Adipose tissue (tissue), 3 donors: ENCODE data around the gene GH1. TPM values are rescaled to one million over a fixed set of nuclear protein-coding genes. Genes with fewer than 3 reads are reported as not detected.
"Not testable (repeated sequence)": the region's sequence is repeated elsewhere in the genome, so short reads cannot be mapped to it uniquely, and the experiment has no call there.

Source experiments
- H3K27ac ChIP-seq: one replicate; pipeline ENCODE4 v1.5.1; 2013; ENCODE audit warnings: low read depth, low read length
- WGBS, 3 donors: extraction: QIAGEN DNeasy Blood & Tissue Kit; methylation state at CpG; one replicate each; pipeline ENCODE4 v1.1.7; 2013; 5-methylcytosine and 5-hydroxymethylcytosine counted together
- polyA plus RNA-seq, 3 donors: library from polyadenylated mRNA; stranded (reverse); fragments of 200-250 nt; gene quantifications; one replicate each; pipeline ENCODE4 v1.2.3, GENCODE V29; 2013
- donor health status: healthy with polysubstance abuse.
- donor health status: Bipolar disorder and iron deficiency.
- donor health status: healthy.

GH1 gene
- polyA plus RNA-seq, 3 donors: not detected

DNA sequence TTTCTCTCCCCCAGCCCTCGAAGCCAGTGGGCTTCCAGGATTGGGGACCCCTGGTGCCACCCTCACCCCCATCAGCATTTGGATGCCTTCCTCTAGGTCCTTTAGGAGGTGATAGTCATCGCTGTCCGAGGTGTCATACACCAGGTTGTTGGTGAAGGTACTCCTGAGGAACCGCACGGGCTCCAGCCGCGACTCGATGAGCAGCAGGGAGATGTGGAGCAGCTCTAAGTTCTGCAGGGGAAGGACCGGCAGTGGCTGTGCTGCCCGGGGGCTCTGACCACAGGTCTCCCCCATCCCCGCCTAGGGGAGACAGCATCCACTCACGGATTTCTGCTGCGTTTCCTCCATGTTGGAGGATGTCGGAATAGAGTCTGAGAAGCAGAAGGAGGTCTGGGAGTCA is 8.5 kb downstream of the GH1 start:
- 76 to 86% (median 79%) methylated on average over 14 of the region's 14 CpGs for WGBS, 3 donors
- no peak overlapping the region for H3K27ac ChIP-seq

GRCh38 chr17:63909586-63909985 is 9.1 kb downstream of the GH1 start:
- not testable (repeated sequence) for H3K27ac ChIP-seq
- WGBS, 3 donors: 88 to 96% (median 88%) methylated on average over 8 to 10 of the region's 10 CpGs

GRCh38 chr17:63907161-63907778 is 11.4 kb downstream of the GH1 start:
- WGBS, 3 donors: 49 to 68% (median 62%) methylated on average over 10 to 11 of the region's 12 CpGs
- H3K27ac ChIP-seq: not testable (repeated sequence)

- 91 to 97% (median 93%) methylated on average over 8 of the region's 8 CpGs for WGBS, 3 donors
- not testable (repeated sequence) for H3K27ac ChIP-seq
These were observed 13.8 kb downstream of the GH1 start for GRCh38 chr17:63904796-63905195.

- not testable (repeated sequence) for H3K27ac ChIP-seq
- WGBS, 3 donors: 28 to 31% (median 31%) methylated on average over 5 of the region's 5 CpGs
These were observed 14.8 kb downstream of the GH1 start for GRCh38 chr17:63903787-63904201.

DNA sequence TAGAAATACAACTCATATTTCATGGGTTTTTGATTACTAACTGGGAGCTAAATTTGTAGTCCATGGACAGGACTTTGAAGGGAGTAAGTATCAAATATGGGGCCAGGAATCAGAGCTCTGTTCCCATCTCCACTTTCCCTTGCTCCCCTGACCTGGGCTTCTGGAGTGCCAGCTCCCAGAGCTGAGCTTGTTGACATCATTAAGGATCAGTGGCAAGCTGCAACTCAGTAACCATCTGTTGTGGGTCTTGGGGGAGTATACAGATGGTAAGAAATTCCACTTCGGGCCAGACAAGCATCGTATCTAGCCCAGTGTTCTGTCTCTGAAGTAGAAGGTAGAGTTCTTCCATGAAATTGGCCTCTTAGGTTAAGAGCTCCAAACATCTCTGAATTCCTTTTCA is 16.7 kb downstream of the GH1 start:
- H3K27ac ChIP-seq: not testable (repeated sequence)
- 68 to 90% (median 88%) methylated on average over 2 of the region's 2 CpGs for WGBS, 3 donors

GRCh38 chr17:63898899-63899798 is 19.5 kb downstream of the GH1 start:
- not testable (repeated sequence) for H3K27ac ChIP-seq
- WGBS, 3 donors: 81 to 88% (median 85%) methylated on average over 6 of the region's 6 CpGs

DNA sequence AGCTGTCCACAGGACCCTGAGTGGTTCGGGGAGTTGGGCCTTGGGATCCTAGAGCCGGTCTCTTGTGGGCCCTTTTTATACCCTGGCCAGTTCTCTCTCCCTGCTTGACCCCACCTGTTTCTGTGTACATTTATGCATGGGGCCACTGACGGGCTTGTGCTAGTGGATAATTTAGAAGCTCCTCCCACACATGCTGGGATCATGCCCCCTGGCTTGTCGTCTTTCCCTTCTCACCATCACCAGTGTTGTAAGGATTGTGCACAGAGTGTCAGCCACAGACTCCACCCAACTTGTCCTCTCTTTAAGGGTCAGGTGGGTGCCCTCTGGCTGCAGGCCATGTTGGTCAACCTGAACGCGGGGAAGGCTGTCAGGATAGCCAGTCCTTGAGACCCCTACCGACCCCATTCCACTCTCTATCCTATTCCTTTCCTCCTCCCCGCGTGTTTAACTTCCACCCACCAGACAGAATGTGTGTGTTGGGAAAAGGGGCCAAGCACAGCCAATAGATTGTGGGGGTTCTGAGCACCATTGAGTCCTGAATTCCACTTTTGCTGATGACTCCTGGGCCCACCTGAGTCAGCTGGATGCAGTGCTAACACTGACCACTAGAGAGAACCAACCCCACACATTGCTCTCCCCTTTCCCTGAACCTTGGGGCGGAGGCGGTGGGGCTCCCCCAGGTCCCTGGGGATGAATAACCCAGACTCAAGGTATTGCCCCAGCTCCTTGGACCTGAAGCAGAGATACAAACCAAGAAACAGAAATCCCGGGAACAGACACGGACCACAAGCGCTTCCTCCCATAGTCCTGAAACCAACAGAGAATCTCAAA is 21.9 kb downstream of the GH1 start, which contains the start of gene CSH1:
TSS of gene CSH1 (minus strand) at position 51 of the 831 bp plus-strand sequence. CDS start 63 bp downstream, outside the sequence.
- H3K27ac ChIP-seq: not testable (repeated sequence)
- 88 to 92% (median 88%) methylated on average over 5 to 10 of the region's 14 CpGs for WGBS, 3 donors

DNA sequence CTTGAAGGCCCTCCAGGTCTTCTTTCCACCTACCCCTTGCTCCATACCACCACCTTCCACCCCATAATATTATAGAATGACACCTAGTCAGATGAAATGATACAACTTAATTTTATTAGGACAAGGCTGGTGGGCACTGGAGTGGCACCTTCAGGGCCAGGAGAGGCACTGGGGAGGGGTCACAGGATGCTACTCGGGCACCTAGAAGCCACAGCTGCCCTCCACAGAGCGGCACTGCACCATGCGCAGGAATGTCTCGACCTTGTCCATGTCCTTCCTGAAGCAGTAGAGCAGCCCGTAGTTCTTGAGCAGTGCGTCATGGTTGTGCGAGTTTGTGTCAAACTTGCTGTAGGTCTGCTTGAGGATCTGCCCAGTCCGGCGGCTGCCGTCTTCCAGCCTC is 23.8 kb downstream of the GH1 start:
- WGBS, 3 donors: 90 to 97% (median 91%) methylated on average over 5 to 8 of the region's 10 CpGs

GRCh38 chr17:63894021-63894420 is 24.6 kb downstream of the GH1 start:
- H3K27ac ChIP-seq: not testable (repeated sequence)
- WGBS, 3 donors: 64 to 68% (median 64%) methylated on average over 3 of the region's 3 CpGs

More for the DNA sequence above, 23.8 kb downstream of the GH1 start:
- not testable (repeated sequence) for H3K27ac ChIP-seq

DNA sequence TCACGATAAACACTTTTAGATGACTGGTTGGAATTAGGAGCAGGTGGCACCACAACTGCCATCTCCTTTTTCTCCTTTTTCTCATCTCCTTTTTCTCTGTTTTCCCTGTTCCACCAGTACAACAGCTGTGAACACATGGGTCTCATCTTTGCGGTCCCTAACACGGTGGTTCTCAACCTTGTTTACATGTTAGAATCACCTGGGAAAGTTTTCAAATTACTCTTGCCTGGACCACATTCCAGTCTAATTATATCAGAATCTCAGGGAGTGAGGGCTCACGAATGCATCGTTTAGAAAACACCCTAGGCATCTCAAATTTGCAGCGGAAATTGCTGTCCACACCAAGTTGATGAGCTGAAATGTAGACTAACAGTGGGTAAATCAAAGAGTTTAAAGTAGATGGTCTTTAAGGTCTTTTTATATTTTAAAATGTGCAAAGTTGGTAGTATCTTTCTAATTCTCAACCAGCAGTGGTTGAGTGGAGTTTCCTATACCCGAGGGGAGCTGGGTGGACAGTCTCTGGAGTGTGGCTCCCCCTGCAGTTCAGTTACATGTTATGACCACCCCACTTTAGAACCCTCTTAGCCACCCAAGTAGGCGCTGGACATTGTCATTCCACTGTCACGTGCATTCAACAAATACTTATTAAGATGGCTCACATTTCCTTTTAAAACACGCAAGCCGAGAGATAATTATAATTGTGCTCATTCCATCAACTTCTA is 26.2 kb downstream of the GH1 start:
- WGBS, 3 donors: 62 to 64% (median 64%) methylated on average over 10 to 11 of the region's 11 CpGs
- H3K27ac ChIP-seq: not testable (repeated sequence)

GRCh38 chr17:63889026-63889848 is 29.4 kb downstream of the GH1 start:
- H3K27ac ChIP-seq: not testable (repeated sequence)
- 28 to 35% (median 33%) methylated on average over 13 of the region's 13 CpGs for WGBS, 3 donors

DNA sequence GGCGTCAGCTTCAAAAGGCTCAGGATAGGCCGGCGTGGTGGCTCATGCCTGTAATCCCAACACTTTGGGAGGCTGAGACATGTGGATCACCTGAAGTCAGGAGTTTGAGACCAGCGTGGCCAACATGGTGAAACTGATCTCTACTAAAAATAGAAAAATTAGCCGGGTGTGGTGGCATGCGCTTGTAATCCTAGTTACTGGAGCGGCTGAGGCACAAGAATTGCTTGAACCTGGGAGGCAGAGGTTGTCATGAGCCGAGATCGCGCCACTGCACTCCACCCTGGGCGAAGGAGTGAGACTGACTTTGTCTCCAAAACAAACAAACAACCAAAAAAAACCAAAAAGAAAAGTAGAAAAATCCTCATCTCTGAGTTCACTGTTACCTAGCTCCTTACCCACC is 33.5 kb downstream of the GH1 start:
- 93 to 94% (median 93%) methylated on average over 11 of the region's 11 CpGs for WGBS, 3 donors

GRCh38 chr17:63882626-63883126 is 36.0 kb downstream of the GH1 start:
- not testable (repeated sequence) for H3K27ac ChIP-seq
- 77 to 82% (median 78%) methylated on average over 9 of the region's 9 CpGs for whole genome bisulfite sequencing, 3 donors

More for the DNA sequence above, 33.5 kb downstream of the GH1 start:
- not testable (repeated sequence) for H3K27ac ChIP-seq

GRCh38 chr17:63881935-63882601 is 36.6 kb downstream of the GH1 start, which contains the start of gene GH2:
GH2 (minus strand) TSS chr17:63881944; CDS start chr17:63881801, 143 bp downstream.
- WGBS, 3 donors: 28 to 43% (median 36%) methylated on average over 12 to 15 of the region's 15 CpGs
- no peak within 1 kb of the TSS for H3K27ac ChIP-seq

DNA sequence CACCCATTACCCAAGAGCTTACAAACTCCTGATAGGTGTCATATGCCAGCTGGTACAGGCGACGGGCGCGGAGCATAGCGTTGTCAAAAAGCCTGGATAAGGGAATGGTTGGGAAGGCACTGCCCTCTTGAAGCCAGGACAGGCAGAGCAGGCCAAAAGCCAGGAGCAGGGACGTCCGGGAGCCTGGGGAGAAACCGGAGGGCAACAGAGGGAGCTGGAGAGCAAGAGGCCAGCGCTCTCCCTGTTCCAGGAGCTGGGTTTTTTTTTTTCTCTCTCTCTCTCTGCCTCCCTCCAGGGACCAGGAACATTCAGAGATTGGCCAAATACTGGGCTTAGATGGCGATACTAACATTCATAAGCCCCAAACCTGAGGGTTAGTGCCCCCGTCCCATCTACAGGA is 37.3 kb downstream of the GH1 start:
- H3K27ac ChIP-seq: not testable (repeated sequence)
- 63 to 79% (median 66%) methylated on average over 11 of the region's 11 CpGs for WGBS, 3 donors
